ENCODE measurements around the gene KCNIP1. TPM values are rescaled to one million over a fixed set of nuclear protein-coding genes. Genes with fewer than 3 reads are reported as not detected.
A peak's percentile ranks its signal among the peaks of the same experiment; 100 is the strongest.

The KCNIP1 gene
- total RNA-seq, 2 donors from 2014 or later, result 1.6 to 13.5 TPM

DNA sequence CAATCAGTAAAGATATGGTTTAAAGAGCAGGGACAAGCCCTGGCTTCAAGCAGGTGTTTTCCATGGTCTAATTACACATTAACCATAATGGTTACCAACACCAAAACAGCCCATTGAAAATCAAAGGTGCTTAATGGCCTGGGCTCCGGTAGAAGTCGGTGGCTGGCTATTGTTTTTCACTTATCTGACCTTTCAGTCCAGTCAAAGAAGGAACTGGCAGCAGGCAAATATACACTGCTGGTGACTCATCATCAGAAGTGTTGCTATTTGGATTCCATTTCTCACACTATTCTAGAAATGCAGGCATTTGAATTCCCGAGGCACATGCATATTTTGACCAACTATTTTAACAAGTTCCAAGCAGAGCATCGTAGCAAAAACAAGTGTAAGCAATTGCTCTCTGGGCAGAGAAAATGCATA is 253.4 kb downstream of the KCNIP1 start:
- TF ChIP-seq, protein P1, sequence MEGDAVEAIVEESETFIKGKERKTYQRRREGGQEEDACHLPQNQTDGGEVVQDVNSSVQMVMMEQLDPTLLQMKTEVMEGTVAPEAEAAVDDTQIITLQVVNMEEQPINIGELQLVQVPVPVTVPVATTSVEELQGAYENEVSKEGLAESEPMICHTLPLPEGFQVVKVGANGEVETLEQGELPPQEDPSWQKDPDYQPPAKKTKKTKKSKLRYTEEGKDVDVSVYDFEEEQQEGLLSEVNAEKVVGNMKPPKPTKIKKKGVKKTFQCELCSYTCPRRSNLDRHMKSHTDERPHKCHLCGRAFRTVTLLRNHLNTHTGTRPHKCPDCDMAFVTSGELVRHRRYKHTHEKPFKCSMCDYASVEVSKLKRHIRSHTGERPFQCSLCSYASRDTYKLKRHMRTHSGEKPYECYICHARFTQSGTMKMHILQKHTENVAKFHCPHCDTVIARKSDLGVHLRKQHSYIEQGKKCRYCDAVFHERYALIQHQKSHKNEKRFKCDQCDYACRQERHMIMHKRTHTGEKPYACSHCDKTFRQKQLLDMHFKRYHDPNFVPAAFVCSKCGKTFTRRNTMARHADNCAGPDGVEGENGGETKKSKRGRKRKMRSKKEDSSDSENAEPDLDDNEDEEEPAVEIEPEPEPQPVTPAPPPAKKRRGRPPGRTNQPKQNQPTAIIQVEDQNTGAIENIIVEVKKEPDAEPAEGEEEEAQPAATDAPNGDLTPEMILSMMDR (IDR thresholded peaks at IDR 0.05), result no peak
- peak; percentile 19 for TF ChIP-seq POLR2AphosphoS5 (IDR thresholded peaks at IDR 0.05)
- H3K9me3 ChIP-seq, result no peaks in the 10 kb centered on the region
- no peak overlapping the region for H3K4me3 ChIP-seq
- H3K36me3 ChIP-seq, result no peaks in the 10 kb centered on the region
- 30% methylated on average over 4 of the region's 4 CpGs for WGBS
- intact Hi-C loops (cut with DNase I), result no loop called here
- no peaks in the 10 kb centered on the region for H3K27me3 ChIP-seq (replicated peaks; ENCODE audit: insufficient read depth)
- no peak overlapping the region for H3K27ac ChIP-seq
- DNase-seq (ENCODE audit: low spot score), result no peak
- no peaks in the 10 kb centered on the region for H3K4me1 ChIP-seq (replicated peaks)

DNA sequence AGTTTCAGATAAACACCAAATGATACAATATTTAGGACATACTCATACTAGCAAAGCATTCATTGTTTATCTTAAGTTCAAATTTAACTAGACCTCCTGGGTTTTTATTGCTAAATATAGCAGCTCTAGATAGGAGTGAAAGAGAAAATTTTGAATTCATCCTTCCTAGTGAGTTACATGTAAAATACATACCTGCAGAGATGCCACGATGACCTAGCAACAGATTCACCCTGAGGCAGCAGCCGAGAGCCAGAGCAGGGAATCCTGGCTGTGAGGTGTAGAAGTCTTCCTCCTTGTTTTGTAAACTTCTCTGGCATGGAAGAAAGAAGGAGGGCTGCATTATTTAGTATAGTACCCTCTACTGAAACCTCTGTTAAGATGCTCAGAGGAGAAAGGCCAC is 253.8 kb downstream of the KCNIP1 start:
- DNase-seq (ENCODE audit: low spot score), result no peak
- intact Hi-C loops (cut with DNase I), result no loop called here
- Histone ChIP-seq H3K27ac (no peak overlapping the region), H3K36me3 (no peaks in the 10 kb centered on the region), H3K27me3 (replicated peaks; ENCODE audit: insufficient read depth) (no peaks in the 10 kb centered on the region), H3K9me3 (no peaks in the 10 kb centered on the region), H3K4me3 (no peak overlapping the region), H3K4me1 (replicated peaks) (no peaks in the 10 kb centered on the region)
- TF ChIP-seq, protein P1 (IDR thresholded peaks at IDR 0.05), result no peak
- TF ChIP-seq POLR2A (IDR thresholded peaks at IDR 0.05) (no peak), POLR2AphosphoS5 (IDR thresholded peaks at IDR 0.05) (no peak)
- 67% methylated on average over 2 of the region's 2 CpGs for WGBS

DNA sequence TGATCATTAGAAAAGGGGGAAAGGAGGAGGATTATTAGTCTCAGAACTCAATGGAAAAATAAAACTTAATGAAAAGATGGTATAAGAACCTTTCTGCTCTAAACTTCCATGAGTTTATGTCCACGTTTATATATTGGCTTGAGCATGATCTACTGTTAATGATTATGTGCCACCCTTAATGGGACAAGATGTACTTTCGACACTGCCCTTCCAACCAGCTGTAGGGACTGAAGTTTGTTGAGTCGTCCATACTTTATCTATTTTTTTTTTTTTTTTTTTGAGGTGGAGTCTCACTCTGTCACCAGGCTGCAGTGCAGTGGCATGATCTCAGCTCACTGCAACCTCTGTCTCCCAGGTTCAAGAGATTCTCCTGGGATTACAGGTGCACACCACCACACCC is 254.7 kb downstream of the KCNIP1 start:
- DNase-seq (ENCODE audit: low spot score), result no peak

DNA sequence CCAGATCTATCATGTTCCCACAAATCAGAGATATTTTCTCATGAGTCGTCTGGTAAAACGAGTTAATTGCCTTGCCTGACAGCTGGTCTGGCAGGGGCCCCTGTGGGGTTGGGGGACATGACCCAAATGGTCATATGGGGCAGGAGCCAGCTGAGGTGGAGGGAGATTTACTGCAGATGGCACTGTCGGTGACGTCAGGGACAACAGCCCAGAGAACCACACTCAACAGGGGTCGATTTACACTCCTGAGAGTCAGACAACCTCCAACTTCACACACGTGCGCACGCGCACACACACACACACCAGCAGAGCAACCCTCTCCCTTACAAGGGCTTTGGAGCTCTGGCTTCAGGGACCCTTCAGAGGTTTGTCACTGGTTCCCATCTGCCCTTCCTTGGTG is 256.3 kb downstream of the KCNIP1 start:
- H3K27ac ChIP-seq, result no peak overlapping the region

More for the DNA sequence above, 254.7 kb downstream of the KCNIP1 start:
- Histone ChIP-seq H3K27me3 (replicated peaks; ENCODE audit: insufficient read depth) (no peaks in the 10 kb centered on the region), H3K9me3 (no peaks in the 10 kb centered on the region), H3K4me1 (replicated peaks) (no peaks in the 10 kb centered on the region), H3K36me3 (no peaks in the 10 kb centered on the region), H3K4me3 (no peak overlapping the region), H3K27ac (no peak overlapping the region)
- TF ChIP-seq POLR2AphosphoS5 (IDR thresholded peaks at IDR 0.05), result no peak
- TF ChIP-seq POLR2A (IDR thresholded peaks at IDR 0.05), result no peak
- TF ChIP-seq, protein P1 (IDR thresholded peaks at IDR 0.05), result no peak
- 92% methylated on average over 3 of the region's 3 CpGs for WGBS
- intact Hi-C loops (cut with DNase I), result no loop called here

More for the DNA sequence above, 256.3 kb downstream of the KCNIP1 start:
- Histone ChIP-seq H3K36me3 (no peaks in the 10 kb centered on the region), H3K27me3 (replicated peaks; ENCODE audit: insufficient read depth) (no peaks in the 10 kb centered on the region), H3K9me3 (no peaks in the 10 kb centered on the region), H3K4me1 (replicated peaks) (no peaks in the 10 kb centered on the region), H3K4me3 (no peak overlapping the region)
- no peak for DNase-seq (ENCODE audit: low spot score)
- TF ChIP-seq, protein P1 (IDR thresholded peaks at IDR 0.05), result no peak
- no peak for TF ChIP-seq POLR2AphosphoS5 (IDR thresholded peaks at IDR 0.05)
- TF ChIP-seq POLR2A (IDR thresholded peaks at IDR 0.05), result no peak
- intact Hi-C loops (cut with DNase I), result no loop called here
- 67% methylated on average over 9 of the region's 9 CpGs for WGBS
